KOPT-K1 (cell line): ENCODE results near the gene PLEKHG4B.

Experiments
- H3K27ac ChIP-seq: fragments of 200-600 bp; sonication (generic); 2 replicates; pipeline ENCODE4 v1.5.1; 2016; ENCODE audit warnings: antibody characterized with exemption, mild to moderate bottlenecking, low read depth, low read length; ENCODE audit not compliant: poor library complexity, severe bottlenecking
- H3K36me3 ChIP-seq: fragments of 200-600 bp; sonication (generic); 2 replicates; pipeline ENCODE4 v1.5.1; 2017; ENCODE audit warnings: antibody characterized with exemption, mild to moderate bottlenecking, low read length, moderate library complexity; ENCODE audit not compliant: insufficient read depth
- H3K9me3 ChIP-seq: fragments of 200-600 bp; sonication (generic); 2 replicates; pipeline ENCODE4 v1.5.1; 2017; ENCODE audit warnings: antibody characterized with exemption, low read length, mild to moderate bottlenecking; ENCODE audit not compliant: insufficient read depth, poor library complexity, severe bottlenecking

Gene PLEKHG4B

GRCh38 chr5:185095-186070, 93.4 kb downstream of the PLEKHG4B start:
- Histone ChIP-seq H3K36me3 (no peaks in the 10 kb centered on the region), H3K27ac (no peak overlapping the region), H3K9me3 (no peaks in the 10 kb centered on the region)

- Histone ChIP-seq H3K36me3 (no peaks in the 10 kb centered on the region), H3K9me3 (no peaks in the 10 kb centered on the region), H3K27ac (no peak overlapping the region)
Observed at GRCh38 chr5:186091-187041, 94.4 kb downstream of the PLEKHG4B start.

GRCh38 chr5:187042-187431, 95.1 kb downstream of the PLEKHG4B start:
- no peak overlapping the region for H3K27ac ChIP-seq
- H3K9me3 ChIP-seq, result no peaks in the 10 kb centered on the region
- H3K36me3 ChIP-seq, result no peaks in the 10 kb centered on the region

DNA sequence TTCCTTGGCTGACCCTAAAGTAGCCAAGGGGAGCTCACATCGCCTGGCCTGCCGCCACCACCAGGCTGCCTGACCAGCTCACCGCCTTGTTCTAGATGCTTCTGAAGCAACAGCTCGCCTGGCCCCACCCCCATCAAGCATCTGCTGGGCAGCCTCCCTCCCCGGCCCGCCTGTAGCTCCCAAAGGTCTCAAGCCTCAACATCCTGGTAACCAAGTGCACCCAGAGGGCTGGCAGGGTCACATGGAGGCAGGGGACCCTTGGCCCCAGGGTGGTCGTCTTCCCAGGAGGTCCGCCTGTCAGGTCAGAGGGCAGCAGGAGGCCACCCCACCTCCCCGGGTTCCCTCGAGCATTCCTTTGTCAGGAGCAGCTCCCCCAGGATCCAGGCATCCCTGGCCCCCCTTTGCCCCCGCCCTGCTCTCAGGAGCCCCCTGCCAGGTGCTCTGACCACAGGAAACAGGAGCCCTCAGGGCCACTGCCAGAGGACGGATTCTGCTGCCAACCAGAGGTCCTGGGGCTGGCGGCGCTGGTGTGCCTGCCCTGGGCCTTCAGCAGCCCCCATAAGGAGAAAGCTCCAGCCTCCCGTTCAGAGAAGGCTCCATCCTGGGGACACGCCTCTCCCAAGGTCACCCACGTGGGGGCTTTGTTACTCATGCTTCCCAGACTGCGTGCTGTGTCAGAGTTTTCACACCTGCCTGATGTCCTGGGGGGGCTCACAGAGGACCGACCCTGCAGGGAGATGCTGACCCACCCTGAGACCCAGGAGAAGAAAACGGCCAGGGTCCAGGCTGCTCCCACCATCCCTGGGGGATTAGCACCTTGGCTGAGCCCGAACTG, 95.9 kb downstream of the PLEKHG4B start:
- Histone ChIP-seq H3K36me3 (no peaks in the 10 kb centered on the region), H3K9me3 (no peaks in the 10 kb centered on the region), H3K27ac (no peak overlapping the region)

DNA sequence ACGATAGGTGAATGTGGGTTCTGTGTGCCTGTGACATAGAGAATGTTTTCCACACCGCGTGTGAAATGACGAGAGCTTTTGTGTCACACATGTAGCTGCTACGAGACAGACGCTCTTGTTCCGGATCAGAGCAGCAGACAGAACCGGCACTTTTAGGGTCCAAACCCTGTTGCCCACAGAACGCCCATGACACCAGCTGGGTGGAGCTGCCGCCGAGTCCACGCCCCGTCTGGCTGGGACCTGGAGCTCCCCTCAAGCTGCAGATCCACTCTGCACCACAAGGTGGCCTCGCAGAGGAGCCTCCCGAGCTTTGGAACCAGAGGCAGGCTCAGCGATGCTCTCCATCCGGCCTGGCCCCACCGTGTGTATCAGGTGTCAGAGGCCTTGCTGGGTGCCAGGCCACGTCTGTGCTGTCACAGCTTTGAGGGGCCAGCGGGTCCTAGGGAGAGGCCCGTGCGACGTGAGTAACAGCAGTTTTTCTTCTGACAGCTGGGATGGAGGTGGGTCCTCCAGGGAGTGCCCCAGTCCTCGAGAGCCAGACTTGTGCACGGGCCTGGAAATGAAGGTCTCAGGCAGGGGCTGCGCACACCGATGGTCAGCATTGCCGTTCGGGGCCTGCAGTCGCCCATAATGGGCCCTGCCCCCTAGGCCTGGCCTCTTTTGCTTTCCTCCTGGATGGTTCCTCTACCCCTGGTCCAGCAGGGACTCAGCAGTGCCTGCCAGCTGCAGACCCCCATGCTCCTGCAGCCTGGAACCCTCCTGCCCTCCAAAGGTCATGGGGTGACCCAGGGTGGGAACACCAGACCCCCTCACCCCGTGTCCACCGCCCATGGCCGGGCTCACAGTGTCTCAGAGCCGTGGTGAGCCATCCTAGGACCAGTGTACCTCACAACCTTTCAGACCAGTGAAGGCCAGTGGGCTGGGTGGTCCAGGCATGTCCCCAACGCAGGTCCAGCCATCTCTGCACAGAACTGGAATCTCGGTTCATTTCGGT, 96.8 kb downstream of the PLEKHG4B start:
- no peaks in the 10 kb centered on the region for H3K36me3 ChIP-seq
- H3K9me3 ChIP-seq, result no peaks in the 10 kb centered on the region
- peak overlapping the region; percentile 36 for H3K27ac ChIP-seq

DNA sequence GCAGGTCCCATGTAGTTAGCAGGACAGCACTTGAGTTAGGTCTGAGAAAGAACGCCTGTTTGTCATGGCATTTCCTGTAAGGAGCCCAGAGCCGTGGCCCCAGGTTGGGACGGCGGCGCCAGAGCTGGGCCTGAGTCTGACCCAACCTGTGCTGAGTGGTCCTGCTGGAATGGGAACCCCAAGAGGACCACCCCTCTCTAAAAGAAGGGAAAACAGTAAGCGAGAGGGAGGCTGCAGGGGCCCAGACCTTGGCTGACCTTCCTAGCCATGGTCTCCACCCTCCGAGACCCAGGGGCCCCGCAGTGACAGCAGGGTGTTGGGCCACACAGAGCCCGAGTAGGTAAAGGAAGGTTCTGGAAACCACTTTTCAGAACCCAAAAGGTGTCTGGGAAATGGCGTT, 97.5 kb downstream of the PLEKHG4B start:
- H3K9me3 ChIP-seq, result no peaks in the 10 kb centered on the region
- H3K27ac ChIP-seq, result peak overlapping the region; percentile 36
- H3K36me3 ChIP-seq, result no peaks in the 10 kb centered on the region

DNA sequence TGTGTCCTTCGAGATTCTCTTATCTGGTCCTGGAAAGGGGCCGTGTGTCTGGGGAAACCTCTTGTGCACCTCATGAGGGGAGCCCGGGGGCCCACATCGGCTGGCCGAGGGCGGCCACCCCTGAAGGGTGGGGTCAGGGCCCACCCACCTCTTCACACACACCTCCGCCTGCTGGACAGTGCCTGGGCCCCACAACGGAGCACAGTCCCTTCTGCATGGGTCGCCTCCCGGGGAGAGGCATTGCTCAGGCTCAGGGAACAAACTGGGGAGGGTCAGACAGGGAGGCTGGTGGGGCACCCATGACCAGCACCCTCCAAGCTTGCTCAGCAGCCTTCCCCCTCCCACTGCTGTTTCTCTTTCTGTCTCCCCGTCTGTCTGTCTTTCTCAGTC, 98.0 kb downstream of the PLEKHG4B start:
- H3K9me3 ChIP-seq, result no peaks in the 10 kb centered on the region
- H3K27ac ChIP-seq, result peak overlapping the region; percentile 66
- no peaks in the 10 kb centered on the region for H3K36me3 ChIP-seq

DNA sequence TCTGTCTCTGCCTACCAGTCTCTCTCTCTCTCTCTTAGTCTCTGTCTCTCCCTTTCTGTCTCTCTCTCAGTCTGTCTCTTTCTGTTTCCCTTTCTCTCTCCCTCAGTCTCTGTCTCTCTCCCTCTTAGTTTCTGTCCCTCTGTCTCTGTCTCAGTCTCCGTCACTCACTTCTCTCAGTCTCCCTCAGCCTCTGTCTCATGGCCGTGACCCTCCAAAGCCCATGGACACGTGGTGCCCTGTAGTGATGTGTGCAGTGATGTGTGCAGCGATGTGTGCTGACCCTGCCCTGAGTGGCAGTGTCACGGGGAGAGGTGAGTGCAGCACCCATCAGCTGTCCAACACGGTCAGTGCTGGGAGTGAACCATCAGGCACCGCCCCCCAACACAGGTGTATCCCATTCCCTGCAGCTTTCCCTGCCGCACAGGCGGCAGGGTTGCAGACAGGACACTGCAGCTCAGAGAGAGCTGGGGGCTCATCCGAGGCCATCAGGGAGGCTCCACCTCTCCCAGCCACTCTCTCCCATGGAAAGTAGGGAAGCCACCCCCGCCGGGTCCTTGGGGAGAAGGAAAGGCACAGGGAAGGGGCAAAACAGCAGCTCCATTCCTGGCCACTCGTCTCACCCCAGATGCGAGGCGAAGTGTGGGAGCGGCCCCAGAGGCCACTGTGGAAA, 98.5 kb downstream of the PLEKHG4B start:
- H3K27ac ChIP-seq, result peak overlapping the region; percentile 66
- H3K36me3 ChIP-seq, result no peaks in the 10 kb centered on the region

DNA sequence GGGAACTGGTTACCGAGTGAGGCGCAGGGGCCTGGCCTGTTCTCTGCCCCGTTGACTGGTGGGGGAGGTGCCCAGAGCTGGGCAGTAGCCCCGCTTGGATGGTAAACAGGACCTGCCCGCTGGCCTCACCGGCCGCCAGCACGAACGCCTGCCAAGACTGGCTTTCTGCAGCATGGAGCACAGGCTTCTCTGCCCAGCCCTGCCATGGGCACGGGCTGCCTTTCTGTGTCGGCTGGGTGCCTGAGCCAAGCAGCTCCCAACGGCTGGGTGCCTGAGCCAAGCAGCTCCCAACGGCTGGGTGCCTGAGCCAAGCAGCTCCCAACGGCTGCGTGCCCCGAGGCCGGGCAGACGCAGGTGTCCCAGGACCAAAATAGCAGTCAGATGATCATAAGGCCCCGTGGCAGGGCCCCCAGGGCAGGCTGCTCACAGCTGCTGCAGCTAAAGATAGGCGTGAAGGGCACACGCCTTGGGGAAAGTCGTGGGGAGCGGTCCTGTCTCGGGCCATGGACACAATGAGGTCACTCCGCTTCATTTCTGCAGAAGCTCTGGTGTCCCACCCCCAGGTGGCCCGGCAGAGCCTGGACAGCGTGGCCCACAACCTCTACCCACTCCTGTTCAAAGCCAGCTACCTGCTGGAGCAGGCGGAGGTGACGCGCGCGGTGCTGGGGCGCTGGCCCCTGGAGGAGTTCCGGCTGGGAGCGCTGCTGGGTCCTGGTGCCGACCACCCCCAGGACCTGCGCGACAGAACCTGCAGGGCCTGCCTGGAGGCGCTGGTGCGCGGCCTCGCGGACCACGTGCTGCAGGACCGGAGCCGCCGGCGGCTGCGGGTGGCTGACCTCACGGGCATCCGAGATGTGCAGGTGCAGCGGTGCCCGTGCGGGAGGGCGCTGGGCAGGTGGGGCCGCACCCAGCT, 99.3 kb downstream of the PLEKHG4B start, which contains the start of gene LRRC14B:
Gene LRRC14B (plus strand): TSS at position 460 of the 913 bp plus-strand sequence. CDS start 44 bp downstream, at position 504.
- H3K36me3 ChIP-seq, result no peaks in the 10 kb centered on the region
- H3K27ac ChIP-seq, result peak within 1 kb of the TSS; percentile 66

More for the DNA sequence above, 98.5 kb downstream of the PLEKHG4B start:
- H3K9me3 ChIP-seq, result no peaks in the 10 kb centered on the region

DNA sequence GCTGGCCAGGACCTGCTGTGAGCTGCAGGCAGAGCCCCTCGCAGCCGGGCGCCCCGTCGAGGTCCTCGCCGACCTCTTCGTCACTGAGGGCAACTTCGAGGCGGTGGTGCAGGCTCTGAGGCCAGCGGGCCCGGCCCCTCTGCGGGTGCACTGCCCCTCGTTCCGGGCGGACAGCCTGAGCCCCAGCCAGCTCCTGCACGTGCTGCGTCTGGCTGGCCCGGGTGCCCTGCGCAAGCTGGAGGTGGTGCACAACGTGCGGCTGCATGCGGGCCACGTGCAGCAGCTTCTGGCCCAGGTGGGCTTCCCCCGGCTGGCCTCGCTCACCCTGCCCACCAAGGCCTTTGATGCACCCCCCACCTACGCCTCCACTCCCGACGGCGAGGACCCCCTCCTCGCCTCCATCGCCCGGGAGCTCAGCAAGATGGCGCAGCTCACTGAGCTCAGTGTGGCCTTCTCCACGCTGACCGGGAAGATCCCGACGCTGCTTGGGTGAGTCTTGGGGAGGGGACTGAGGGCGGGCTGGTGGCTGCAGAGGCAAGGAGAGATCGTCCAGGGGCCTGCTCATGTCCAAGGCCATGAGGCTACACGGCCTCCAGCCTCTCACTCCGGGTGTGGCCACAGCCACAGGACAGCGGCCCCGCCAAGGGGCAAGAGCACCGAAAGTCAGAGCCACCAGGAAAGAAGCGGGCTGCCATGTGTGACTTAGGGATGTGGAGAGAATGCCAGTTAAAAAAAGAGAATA, 100.2 kb downstream of the PLEKHG4B start:
- Histone ChIP-seq H3K36me3 (no peaks in the 10 kb centered on the region), H3K9me3 (no peaks in the 10 kb centered on the region), H3K27ac (peak overlapping the region; percentile 66)

More for the DNA sequence above, 99.3 kb downstream of the PLEKHG4B start, which contains the start of gene LRRC14B:
- no peaks in the 10 kb centered on the region for H3K9me3 ChIP-seq

- no peaks in the 10 kb centered on the region for H3K9me3 ChIP-seq
- H3K27ac ChIP-seq, result no peak overlapping the region
- no peaks in the 10 kb centered on the region for H3K36me3 ChIP-seq
Observed at GRCh38 chr5:192691-192969, 100.7 kb downstream of the PLEKHG4B start.
